OCI-LY7 (cell line): ENCODE measurements around the gene CD177. TPM values are rescaled to one million over a fixed set of nuclear protein-coding genes. Genes with fewer than 3 reads are reported as not detected.
"Not testable (repeated sequence)": the region's sequence is repeated elsewhere in the genome, so short reads cannot be mapped to it uniquely, and the experiment has no call there.

Experiments used
- BruUV-seq: library from RNA; stranded (reverse); fragments of 400-500 nt; replicated peaks from 2 replicates; lab custom pipeline; 2021; lab: Mats Ljungman, UMichigan
- CTCF ChIA-PET: fragments of 300-600 bp; sonication (Branson Sonifier 250); formaldehyde crosslinking; loops from one replicate; lab custom pipeline; 2022; ENCODE audit warnings: antibody characterized with exemption; ENCODE audit not compliant: unreplicated experiment; lab: Charles Lee
- POLR2A ChIA-PET: fragments of 300-600 bp; sonication (Branson Sonifier 250); formaldehyde crosslinking; loops from one replicate; lab custom pipeline; 2022; ENCODE audit warnings: antibody characterized with exemption; lab: Charles Lee
- DNase-seq: peaks from one replicate; pipeline ENCODE4 v3.0.0-alpha.2; 2015; ENCODE audit warnings: low spot score
- H2AFZ ChIP-seq: fragments of 200-600 bp; sonication (generic), shearing (Covaris generic); 2 replicates; pipeline ENCODE4 v1.6.1; 2014; ENCODE audit warnings: mild to moderate bottlenecking, antibody characterized with exemption, low read length, moderate library complexity
- H3K27ac ChIP-seq: fragments of 200-600 bp; sonication (generic); 2 replicates; pipeline ENCODE4 v1.5.1; 2014; ENCODE audit warnings: mixed run types, low read depth, mild to moderate bottlenecking, moderate library complexity, low read length, inconsistent platforms; ENCODE audit not compliant: poor library complexity, severe bottlenecking
- H3K36me3 ChIP-seq: fragments of 200-600 bp; sonication (generic); 2 replicates; pipeline ENCODE4 v1.6.1; 2014; ENCODE audit warnings: mild to moderate bottlenecking, antibody characterized with exemption, low read length, moderate library complexity, mixed read lengths; ENCODE audit not compliant: insufficient read depth
- H3K4me1 ChIP-seq: fragments of 200-600 bp; sonication (generic); 2 replicates; pipeline ENCODE4 v1.5.1; 2014; ENCODE audit warnings: mild to moderate bottlenecking, low read length; ENCODE audit not compliant: insufficient read depth, poor library complexity, severe bottlenecking
- H3K4me2 ChIP-seq: fragments of 200-600 bp; sonication (generic); 2 replicates; pipeline ENCODE4 v1.6.1; 2014; ENCODE audit warnings: mild to moderate bottlenecking, low read length
- H3K4me3 ChIP-seq: fragments of 200-600 bp; sonication (generic); 2 replicates; pipeline ENCODE4 v1.5.1; 2014; ENCODE audit warnings: mild to moderate bottlenecking, low read depth, low read length; ENCODE audit not compliant: poor library complexity, severe bottlenecking
- H3K79me2 ChIP-seq: fragments of 200-600 bp; sonication (generic); 2 replicates; pipeline ENCODE4 v1.6.1; 2016; ENCODE audit warnings: low read depth, mild to moderate bottlenecking, low read length, moderate library complexity, mixed read lengths; ENCODE audit not compliant: insufficient read depth
- H3K9me2 ChIP-seq: fragments of 200-600 bp; sonication (generic); 2 replicates; pipeline ENCODE4 v1.6.1; 2016; ENCODE audit warnings: mild to moderate bottlenecking, low read length, mixed read lengths; ENCODE audit not compliant: insufficient read depth
- H3K9me3 ChIP-seq: fragments of 200-600 bp; sonication (generic); 2 replicates; pipeline ENCODE4 v1.6.1; 2014; ENCODE audit warnings: mild to moderate bottlenecking, mixed run types, low read length, mixed read lengths
- H4K20me1 ChIP-seq: fragments of 200-600 bp; sonication (generic); 2 replicates; pipeline ENCODE4 v1.6.1; 2014; ENCODE audit warnings: mild to moderate bottlenecking, antibody characterized with exemption, low read length, moderate library complexity, mixed read lengths; ENCODE audit not compliant: insufficient read depth
- EZH2phosphoT487 ChIP-seq: fragments of 200-600 bp; sonication (generic); IDR thresholded peaks from 2 replicates; pipeline ENCODE4 v1.6.1; 2018; ENCODE audit warnings: low read depth, borderline replicate concordance, mild to moderate bottlenecking, mixed run types, antibody characterized with exemption, low read length, moderate library complexity, mixed read lengths
- intact Hi-C: fragments of 100-400 bp; cut with micrococcal nuclease; formaldehyde crosslinking; loops from one replicate; pipeline ENCODE4 v1.10.0; 2022; ENCODE audit not compliant: unreplicated experiment
- total RNA-seq, 2 experiments: library from RNA; depleted of rRNA in 1 of 2; stranded (reverse); fragments of >200 nt in 1 of 2; shearing (Covaris generic) in 1 of 2; gene quantifications; 2 replicates each; pipeline ENCODE4 v1.2.3, GENCODE V29; 2014 to 2022
- TF ChIP-seq, protein P1 (sequence below): fragments of 200-600 bp; sonication (generic); conservative IDR thresholded peaks from 2 replicates; pipeline ENCODE4 v1.5.1; 2014; ENCODE audit warnings: mild to moderate bottlenecking, antibody characterized with exemption, low read length, moderate library complexity, mixed read lengths

Gene CD177
- total RNA-seq, 2 experiments from 2014 or later: not detected

DNA sequence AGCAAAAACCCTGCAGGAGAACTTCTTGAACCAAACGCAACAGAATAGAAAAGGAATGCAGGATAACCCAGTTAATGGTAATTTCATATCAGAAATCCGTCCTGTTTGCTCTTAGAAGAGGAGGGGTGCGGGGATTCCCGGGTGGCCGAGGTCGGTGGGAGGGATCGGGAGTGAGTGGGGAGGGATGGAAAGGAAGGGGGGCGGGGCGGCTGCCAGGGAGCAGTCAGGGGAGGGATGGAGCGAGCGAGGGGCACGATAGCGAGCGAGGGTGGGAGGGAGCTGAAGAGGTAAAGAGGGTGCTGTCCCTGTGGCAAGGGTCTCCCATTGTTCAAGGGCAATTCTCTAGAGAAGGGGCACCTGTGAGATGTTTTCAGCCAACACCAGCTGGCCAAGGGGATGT, 26.5 kb downstream of the CD177 start:
- Histone ChIP-seq H3K9me2 (no peaks in the 10 kb centered on the region), H2AFZ (no peak overlapping the region), H4K20me1 (no peaks in the 10 kb centered on the region), H3K9me3 (no peaks in the 10 kb centered on the region), H3K79me2 (no peaks in the 10 kb centered on the region), H3K4me3 (no peak overlapping the region), H3K27ac (no peak overlapping the region), H3K4me1 (no peaks in the 10 kb centered on the region), H3K4me2 (no peak overlapping the region), H3K36me3 (no peaks in the 10 kb centered on the region)
- no peak for TF ChIP-seq EZH2phosphoT487
- TF ChIP-seq, protein P1, sequence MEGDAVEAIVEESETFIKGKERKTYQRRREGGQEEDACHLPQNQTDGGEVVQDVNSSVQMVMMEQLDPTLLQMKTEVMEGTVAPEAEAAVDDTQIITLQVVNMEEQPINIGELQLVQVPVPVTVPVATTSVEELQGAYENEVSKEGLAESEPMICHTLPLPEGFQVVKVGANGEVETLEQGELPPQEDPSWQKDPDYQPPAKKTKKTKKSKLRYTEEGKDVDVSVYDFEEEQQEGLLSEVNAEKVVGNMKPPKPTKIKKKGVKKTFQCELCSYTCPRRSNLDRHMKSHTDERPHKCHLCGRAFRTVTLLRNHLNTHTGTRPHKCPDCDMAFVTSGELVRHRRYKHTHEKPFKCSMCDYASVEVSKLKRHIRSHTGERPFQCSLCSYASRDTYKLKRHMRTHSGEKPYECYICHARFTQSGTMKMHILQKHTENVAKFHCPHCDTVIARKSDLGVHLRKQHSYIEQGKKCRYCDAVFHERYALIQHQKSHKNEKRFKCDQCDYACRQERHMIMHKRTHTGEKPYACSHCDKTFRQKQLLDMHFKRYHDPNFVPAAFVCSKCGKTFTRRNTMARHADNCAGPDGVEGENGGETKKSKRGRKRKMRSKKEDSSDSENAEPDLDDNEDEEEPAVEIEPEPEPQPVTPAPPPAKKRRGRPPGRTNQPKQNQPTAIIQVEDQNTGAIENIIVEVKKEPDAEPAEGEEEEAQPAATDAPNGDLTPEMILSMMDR: no peak
- no TSS peak for BruUV-seq
- intact Hi-C loops: no loop called here
- CTCF ChIA-PET: no interaction called here
- no peak for DNase-seq
- POLR2A ChIA-PET: no interaction called here

DNA sequence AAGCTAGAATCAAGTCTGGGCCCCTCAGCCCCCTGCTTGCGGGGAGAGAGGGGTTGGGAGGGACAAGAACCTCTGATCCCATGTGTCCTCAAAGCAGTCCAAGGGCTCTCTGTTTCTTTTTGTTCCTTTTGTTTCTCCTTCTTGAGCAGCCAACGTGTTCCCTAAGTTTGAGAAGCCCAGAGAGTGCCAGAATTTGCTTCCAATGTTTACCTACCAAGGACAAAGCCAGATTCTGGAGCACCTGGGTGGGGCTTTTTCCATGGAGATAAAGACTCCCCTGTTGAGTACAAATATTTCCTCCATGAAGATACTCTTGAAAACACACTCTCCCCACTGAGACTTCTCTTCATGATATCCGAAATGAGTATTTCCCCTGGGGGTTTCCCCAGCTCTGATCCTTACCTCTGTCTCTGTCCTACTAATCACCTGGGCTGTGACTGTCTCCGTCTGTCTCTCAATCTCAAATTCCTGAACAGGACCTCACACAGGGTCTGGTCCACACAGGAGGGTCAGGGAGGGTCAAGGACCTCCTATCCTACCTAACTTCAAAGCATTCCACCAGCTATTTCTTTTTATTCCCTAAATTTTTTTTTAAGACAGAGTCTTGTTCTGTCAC, 27.4 kb downstream of the CD177 start:
- CTCF ChIA-PET: no interaction called here
- Histone ChIP-seq H3K9me2 (no peaks in the 10 kb centered on the region), H3K4me3 (no peak overlapping the region), H3K9me3 (no peaks in the 10 kb centered on the region), H3K27ac (no peak overlapping the region), H3K36me3 (no peaks in the 10 kb centered on the region), H3K4me1 (no peaks in the 10 kb centered on the region), H4K20me1 (no peaks in the 10 kb centered on the region), H3K79me2 (no peaks in the 10 kb centered on the region), H2AFZ (no peak overlapping the region), H3K4me2 (no peak overlapping the region)
- no TSS peak for BruUV-seq
- POLR2A ChIA-PET: no interaction called here
- TF ChIP-seq, protein P1: no peak
- TF ChIP-seq EZH2phosphoT487: no peak
- intact Hi-C loops: no loop called here
- DNase-seq: no peak

DNA sequence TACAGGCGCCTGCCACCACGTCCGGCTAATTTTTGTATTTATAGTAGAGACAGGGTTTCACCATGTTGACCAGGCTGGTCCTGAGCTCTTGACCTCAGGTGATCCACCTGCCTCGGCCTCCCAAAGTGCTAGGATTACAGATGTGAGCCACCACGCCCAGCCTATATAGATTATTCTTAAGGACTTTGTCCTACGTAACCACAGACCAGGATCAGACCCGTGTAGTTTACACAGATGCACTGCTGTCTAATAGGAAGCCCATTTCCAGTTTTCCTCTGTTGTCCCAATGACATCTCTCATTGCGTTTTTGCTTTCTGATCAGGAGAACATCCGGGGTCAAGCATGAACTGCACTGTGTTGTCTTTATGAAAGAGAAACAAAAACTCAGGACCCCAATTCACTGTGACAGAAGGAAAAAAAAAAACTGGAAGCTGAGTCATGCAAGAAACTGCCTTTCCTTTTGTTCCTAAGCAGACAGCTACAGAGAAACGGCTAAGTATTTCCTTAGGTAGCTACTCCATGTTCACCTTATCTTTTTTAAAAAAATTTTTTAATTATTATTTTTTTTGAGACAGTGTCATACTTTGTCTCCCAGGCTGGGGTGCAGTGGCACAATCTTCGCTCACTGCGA, 29.2 kb downstream of the CD177 start:
- CTCF ChIA-PET, H4K20me1 ChIP-seq, H3K36me3 ChIP-seq, H3K4me2 ChIP-seq, H3K9me3 ChIP-seq, POLR2A ChIA-PET, H3K9me2 ChIP-seq, intact Hi-C loops, H3K79me2 ChIP-seq, H2AFZ ChIP-seq, H3K4me3 ChIP-seq, DNase-seq, H3K27ac ChIP-seq, BruUV-seq, H3K4me1 ChIP-seq: not testable (repeated sequence)

DNA sequence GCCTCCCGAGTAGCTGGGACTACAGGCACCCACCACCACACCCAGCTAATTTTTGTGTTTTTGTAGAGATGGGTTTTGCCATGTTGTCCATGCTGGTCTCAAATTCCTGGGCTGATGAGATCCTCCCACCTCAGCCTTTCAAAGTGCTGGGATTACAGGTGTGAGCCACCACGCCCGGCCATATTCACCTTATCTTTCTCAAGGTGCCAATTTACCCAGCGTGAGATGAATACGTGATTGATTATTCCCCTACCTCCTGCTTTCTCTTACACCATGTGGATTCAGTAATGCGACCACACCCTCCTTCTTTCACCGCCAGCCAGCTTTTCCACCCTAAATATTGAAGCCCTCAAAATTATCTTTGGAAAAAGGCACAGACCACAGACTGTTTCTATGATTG, 29.8 kb downstream of the CD177 start:
- DNase-seq, H2AFZ ChIP-seq, H3K79me2 ChIP-seq, BruUV-seq, intact Hi-C loops, H3K9me3 ChIP-seq, H3K4me1 ChIP-seq, H3K36me3 ChIP-seq, POLR2A ChIA-PET, H3K4me3 ChIP-seq, H3K27ac ChIP-seq, H3K9me2 ChIP-seq, H4K20me1 ChIP-seq, CTCF ChIA-PET, H3K4me2 ChIP-seq: not testable (repeated sequence)

DNA sequence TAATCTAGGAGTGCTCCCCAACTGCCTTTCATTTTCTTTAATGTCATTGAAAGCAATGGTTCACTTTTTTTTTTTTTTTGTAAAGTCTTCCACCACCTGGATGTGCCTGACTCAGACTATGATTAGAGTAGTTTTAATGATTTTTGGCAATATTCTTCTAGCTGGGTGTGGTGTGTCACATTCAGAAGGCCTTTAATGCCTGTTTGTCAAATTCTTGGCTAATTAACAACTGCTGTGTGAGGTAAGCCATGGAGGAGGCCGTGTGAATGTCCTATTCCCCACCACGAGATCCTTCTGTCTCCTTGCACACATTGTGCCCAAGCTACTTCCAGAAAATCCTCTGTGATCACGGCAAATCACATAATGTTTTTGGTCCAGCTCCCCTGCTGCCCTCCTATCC, 30.3 kb downstream of the CD177 start:
- H2AFZ ChIP-seq, H3K4me3 ChIP-seq, H3K4me1 ChIP-seq, POLR2A ChIA-PET, BruUV-seq, DNase-seq, H3K9me2 ChIP-seq, H3K4me2 ChIP-seq, H3K36me3 ChIP-seq, intact Hi-C loops, H4K20me1 ChIP-seq, H3K9me3 ChIP-seq, CTCF ChIA-PET, H3K79me2 ChIP-seq, H3K27ac ChIP-seq: not testable (repeated sequence)
